ENCODE data around the gene SUMF1.

SUMF1 gene

GRCh38 chr3:4466741-4467521 is at the start of gene SUMF1:
Gene SUMF1, minus strand, starts transcription at chr3:4467269. Its CDS starts 24 bp downstream, at chr3:4467245.
- peak; percentile 92 for DNase-seq (ENCODE audit: low spot score)
- in situ Hi-C loops (cut with MboI; ENCODE audit: low pct_unique_long_range_greater_than_20kb, low sequenced_read_pairs, unreplicated experiment), result no loop called here
- TF ChIP-seq, protein P1, sequence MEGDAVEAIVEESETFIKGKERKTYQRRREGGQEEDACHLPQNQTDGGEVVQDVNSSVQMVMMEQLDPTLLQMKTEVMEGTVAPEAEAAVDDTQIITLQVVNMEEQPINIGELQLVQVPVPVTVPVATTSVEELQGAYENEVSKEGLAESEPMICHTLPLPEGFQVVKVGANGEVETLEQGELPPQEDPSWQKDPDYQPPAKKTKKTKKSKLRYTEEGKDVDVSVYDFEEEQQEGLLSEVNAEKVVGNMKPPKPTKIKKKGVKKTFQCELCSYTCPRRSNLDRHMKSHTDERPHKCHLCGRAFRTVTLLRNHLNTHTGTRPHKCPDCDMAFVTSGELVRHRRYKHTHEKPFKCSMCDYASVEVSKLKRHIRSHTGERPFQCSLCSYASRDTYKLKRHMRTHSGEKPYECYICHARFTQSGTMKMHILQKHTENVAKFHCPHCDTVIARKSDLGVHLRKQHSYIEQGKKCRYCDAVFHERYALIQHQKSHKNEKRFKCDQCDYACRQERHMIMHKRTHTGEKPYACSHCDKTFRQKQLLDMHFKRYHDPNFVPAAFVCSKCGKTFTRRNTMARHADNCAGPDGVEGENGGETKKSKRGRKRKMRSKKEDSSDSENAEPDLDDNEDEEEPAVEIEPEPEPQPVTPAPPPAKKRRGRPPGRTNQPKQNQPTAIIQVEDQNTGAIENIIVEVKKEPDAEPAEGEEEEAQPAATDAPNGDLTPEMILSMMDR (IDR thresholded peaks at IDR 0.05; ENCODE audit: extremely low read depth, insufficient read depth, missing control alignments), result no peak

DNA sequence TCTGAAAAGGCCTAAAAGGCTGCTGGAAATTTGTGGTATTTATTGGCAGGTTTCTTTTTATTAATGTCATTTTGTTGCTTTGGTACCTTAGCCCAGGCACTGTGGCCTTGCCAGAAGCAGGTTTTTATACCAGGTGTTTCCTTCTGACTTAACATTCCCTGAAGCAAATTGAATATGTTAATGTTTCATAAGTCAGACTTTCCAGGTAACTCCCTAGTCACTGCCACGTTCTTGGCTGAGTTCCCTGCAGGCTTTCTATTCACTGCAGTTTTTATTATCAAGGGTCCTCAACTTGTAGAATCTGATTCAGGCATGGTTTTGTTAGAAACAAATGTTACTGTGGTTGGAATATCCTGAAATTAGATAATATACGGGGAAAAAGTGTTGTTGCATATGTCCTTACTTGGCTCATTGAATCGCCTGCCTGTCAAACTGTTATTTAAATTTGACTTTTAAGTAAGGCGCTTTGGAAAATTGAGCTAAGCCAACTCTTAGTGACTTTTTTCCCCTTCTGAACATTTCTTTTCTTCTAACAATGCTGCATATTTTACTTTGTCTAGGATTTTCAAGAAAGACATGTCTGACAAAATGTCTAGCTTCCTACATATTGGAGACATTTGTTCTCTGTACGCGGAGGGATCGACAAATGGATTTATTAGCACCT is 49.0 kb upstream of the SUMF1 start:
- DNase-seq (ENCODE audit: low spot score), result no peak
- TF ChIP-seq, protein P1 (IDR thresholded peaks at IDR 0.05; ENCODE audit: extremely low read depth, insufficient read depth, missing control alignments), result no peak
- in situ Hi-C loops (cut with MboI; ENCODE audit: low pct_unique_long_range_greater_than_20kb, low sequenced_read_pairs, unreplicated experiment), result no loop called here

DNA sequence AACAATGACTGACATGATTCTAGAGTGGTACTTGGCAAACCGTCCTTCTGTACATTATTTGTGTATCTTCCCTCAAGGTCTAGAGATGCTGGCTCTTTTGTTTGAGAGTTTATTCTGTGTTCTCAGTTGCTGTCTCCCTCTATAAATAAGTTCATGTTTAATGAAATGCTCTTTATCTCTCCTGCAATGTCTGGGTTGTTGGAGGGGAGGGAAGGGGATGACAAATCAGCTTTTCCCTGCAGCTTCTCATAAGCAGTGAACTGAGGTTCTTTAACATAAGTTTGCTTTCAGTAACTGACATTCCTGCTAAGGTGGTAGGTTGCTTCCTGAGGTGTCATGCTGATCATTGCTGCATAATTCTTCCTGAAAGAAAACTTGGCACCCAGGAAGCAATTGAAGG is 47.8 kb upstream of the SUMF1 start:
- TF ChIP-seq, protein P1 (IDR thresholded peaks at IDR 0.05; ENCODE audit: extremely low read depth, insufficient read depth, missing control alignments), result no peak
- in situ Hi-C loops (cut with MboI; ENCODE audit: low pct_unique_long_range_greater_than_20kb, low sequenced_read_pairs, unreplicated experiment), result no loop called here
- no peak for DNase-seq (ENCODE audit: low spot score)

DNA sequence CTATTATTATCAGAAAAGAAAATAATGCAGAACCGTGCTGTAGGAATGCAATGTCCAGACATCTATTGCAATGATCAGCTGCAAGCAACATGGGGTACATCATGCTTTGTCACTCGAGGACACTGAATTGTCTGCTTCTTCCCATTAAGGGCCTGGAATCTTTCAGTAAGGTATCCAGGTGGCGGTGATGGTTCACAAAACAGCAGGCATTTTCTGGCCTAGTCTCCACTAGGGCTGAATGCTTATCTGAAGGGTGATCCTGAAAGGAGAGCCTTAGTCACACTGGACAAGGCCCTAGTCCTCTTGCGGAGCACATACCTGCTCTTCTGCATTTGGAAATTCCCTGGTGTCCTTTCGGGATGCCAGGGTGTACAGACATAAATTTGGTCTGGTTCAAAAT is 47.3 kb upstream of the SUMF1 start:
- TF ChIP-seq, protein P1 (IDR thresholded peaks at IDR 0.05; ENCODE audit: extremely low read depth, insufficient read depth, missing control alignments), result no peak
- no peak for DNase-seq (ENCODE audit: low spot score)
- in situ Hi-C loops (cut with MboI; ENCODE audit: low pct_unique_long_range_greater_than_20kb, low sequenced_read_pairs, unreplicated experiment), result no loop called here

GRCh38 chr3:4512895-4513616 is 46.0 kb upstream of the SUMF1 start:
- TF ChIP-seq, protein P1 (IDR thresholded peaks at IDR 0.05; ENCODE audit: extremely low read depth, insufficient read depth, missing control alignments), result no peak
- DNase-seq (ENCODE audit: low spot score), result no peak
- in situ Hi-C loops (cut with MboI; ENCODE audit: low pct_unique_long_range_greater_than_20kb, low sequenced_read_pairs, unreplicated experiment), result no loop called here

DNA sequence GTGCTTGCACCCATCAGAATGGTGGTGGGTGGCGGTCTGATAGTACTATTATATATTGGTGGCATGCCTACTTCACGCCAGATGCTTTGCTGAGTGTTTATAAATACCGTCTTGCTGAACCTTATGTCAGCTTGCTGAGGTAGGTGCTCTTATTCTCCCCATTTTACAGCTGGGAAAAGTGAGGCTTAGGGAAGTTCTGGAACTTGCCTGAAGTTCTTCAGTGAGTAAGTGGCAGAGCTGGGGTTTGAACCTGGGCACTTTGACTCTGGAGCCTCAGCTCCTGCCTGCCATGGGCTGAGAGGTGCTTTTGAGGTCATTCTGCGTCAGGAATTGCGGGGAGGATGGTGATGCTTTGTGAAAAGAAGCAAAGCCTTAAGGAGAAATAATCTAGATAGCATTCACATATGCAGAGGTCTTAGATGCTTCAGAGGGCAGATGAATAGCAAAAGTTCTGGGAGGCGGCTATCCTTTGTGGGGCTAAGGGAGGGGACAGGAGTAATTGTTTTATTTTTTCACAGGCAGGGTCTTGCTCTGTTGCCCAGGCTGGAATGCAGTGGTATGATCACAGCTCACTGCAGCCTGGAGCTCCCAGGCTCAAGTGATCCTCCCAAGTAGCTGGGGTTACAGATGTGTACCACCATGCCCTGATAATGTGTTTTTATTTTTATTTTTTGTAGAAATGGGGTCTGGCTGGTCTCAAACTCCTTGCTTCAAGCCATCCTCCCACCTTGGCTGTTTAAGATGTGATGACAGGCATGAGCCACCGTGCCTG is 44.6 kb upstream of the SUMF1 start:
- in situ Hi-C loops (cut with MboI; ENCODE audit: low pct_unique_long_range_greater_than_20kb, low sequenced_read_pairs, unreplicated experiment), result no loop called here
- TF ChIP-seq, protein P1 (IDR thresholded peaks at IDR 0.05; ENCODE audit: extremely low read depth, insufficient read depth, missing control alignments), result no peak
- no peak for DNase-seq (ENCODE audit: low spot score)

Measured in GM13977 (cell line).